Activated naive CD8-positive, alpha-beta T cell treated with anti-CD3 and anti-CD28 coated beads, Interleukin-2, amount 50 U/mL, for 16 hours (primary cell): ENCODE measurements around the gene HIP1.
"Not testable (repeated sequence)": the region's sequence is repeated elsewhere in the genome, so short reads cannot be mapped to it uniquely, and the experiment has no call there.

Source experiments
- DNase-seq: peaks from one replicate; pipeline ENCODE4 v3.0.0-alpha.2; 2020; ENCODE audit warnings: low read depth, low spot score

Gene HIP1

GRCh38 chr7:75575488-75576121 lies 163.1 kb downstream of the HIP1 start:
- DNase-seq, result no peak

DNA sequence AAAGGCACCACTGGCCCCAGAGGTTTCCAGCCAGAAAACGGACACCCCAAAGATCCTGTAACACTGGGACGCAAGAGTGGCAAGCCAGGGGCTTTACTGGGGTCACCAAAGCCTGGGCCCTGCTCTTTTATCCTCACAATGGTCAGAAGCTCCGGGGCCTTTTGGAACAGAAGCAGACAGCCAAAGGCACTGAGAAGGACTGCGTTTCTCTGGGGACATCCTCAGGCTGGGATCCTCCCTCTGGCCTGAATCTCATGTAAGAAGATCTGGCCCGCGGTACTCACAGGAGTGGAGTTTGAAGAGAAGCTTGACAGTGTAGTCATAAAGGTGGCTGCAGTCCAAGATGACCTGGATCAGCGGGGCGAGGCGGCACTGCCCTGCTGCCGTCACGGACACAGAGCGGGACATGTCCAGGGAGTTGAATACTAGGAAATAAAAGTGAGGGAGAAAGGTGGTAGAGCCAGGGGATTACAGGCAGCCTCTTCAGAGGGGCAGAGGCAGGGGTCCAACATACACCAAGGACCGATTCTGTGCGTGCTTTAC lies 165.2 kb downstream of the HIP1 start:
- DNase-seq, result no peak

GRCh38 chr7:75572814-75573213 lies 165.9 kb downstream of the HIP1 start:
- DNase-seq, result no peak

- no peak for DNase-seq
Observed at GRCh38 chr7:75572396-75572795, 166.3 kb downstream of the HIP1 start.

DNA sequence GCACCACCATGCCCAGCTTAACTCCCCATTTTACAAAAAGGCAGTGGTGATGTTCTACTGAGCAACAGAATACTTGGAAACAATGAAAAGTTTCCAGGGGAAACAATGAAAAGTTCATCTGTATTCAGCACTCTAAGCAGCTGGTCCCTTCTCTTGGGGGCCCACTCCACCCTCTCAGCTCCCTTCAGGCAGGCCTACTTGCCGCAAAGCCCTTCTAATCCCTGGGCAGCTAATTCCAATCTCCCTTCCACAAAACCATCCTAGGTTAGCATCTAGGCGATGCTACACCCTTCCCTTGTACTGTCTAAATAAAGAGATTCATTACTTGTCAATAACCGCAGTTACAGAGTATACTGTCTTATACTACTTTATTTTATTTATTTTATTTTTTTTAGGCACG lies 167.5 kb downstream of the HIP1 start:
- DNase-seq, result no peak

- DNase-seq, result not testable (repeated sequence)
Observed at GRCh38 chr7:75569629-75570282, 169.0 kb downstream of the HIP1 start.

DNA sequence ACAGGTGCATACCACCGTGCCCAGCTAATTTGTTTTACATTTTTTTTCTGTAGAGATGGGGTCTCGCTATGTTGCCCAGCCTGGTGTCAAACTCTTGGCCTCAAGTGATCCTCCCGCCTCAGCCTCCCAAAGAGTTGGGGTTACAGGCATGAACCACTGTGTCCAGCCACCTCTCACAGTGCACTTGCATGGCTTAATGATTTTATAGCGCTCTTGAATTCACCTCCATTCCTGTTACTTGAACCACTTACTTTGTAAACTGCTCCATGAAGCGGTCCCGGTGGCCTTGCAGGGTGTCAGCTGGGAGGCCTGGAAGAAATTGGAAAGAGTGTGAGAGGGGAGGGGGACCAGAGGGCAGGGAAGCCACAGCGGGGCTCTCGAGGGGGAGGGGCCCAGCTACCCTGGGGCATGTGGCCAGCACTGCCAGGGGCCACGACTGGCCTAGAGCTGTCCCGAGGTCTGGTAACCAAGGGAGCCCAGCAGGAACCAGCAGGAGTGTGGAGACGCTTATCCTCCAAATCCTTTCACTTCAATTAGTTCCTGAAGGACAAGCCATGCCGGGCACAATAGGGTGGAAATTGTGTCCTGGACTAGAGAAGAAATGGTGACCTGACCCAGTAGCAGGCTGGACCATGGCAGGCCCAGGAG lies 170.7 kb downstream of the HIP1 start:
- no peak for DNase-seq

GRCh38 chr7:75565132-75565837 lies 173.5 kb downstream of the HIP1 start:
- DNase-seq, result no peak

GRCh38 chr7:75563171-75563570 lies 175.6 kb downstream of the HIP1 start:
- no peak for DNase-seq

DNA sequence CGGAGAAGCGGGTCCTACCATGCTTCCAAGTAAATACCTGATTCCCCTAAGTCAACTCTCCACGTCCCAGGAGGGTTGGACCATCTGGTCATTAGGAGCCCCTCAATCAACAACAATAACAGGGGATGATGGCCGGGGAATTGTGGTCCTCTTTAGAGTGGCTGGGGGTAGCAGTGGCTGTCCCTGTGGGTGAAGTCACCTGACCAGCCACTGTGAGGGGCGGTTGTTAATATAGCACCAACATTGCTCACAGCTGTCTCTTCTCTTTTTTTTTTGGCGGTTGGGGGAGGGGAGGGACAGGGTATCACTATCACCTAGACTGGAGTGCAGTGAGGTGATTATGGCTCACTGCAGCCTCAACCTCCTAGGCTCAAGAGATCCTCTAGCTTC lies 178.8 kb downstream of the HIP1 start:
- DNase-seq, result no peak

- no peak for DNase-seq
Observed at GRCh38 chr7:75559355-75559975, 179.3 kb downstream of the HIP1 start.

DNA sequence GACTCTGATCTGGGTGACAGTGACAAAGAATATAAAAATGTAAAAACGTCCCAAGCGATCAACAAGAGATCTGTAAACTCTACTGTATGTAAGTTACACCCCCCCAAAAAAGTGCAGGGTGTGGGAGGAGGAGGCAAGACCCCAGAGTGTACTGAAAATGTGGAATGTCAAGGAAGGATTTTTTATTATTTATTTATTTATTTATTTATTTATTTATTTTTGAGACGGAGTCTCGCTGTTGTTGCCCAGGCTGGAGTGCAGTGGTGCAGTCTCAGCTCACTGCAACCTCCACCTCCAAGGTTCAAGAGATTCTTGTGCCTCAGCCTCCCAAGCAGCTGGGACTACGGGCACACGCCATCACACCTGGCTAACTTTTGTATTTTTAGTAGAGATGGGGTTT lies 181.9 kb downstream of the HIP1 start:
- not testable (repeated sequence) for DNase-seq

DNA sequence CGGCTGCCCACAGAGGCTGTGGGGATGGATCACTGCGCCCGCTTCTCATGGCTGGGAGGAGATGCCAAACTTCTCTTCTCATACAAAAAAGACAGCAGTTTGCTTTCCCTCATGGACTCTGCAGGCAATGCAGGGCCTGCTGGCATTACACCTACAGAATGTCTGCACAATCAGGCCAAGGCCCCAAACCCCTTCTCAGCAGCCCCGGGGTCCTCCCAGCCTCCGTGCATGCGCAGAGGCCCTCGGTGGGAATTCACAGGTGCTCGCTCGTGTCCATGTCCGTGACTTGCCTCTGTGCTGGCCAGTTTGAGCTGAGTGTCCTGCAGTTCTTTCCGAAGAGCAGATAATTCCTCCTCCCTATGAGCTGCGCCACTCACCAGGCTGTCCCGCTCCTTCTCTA lies 183.0 kb downstream of the HIP1 start:
- no peak for DNase-seq

DNA sequence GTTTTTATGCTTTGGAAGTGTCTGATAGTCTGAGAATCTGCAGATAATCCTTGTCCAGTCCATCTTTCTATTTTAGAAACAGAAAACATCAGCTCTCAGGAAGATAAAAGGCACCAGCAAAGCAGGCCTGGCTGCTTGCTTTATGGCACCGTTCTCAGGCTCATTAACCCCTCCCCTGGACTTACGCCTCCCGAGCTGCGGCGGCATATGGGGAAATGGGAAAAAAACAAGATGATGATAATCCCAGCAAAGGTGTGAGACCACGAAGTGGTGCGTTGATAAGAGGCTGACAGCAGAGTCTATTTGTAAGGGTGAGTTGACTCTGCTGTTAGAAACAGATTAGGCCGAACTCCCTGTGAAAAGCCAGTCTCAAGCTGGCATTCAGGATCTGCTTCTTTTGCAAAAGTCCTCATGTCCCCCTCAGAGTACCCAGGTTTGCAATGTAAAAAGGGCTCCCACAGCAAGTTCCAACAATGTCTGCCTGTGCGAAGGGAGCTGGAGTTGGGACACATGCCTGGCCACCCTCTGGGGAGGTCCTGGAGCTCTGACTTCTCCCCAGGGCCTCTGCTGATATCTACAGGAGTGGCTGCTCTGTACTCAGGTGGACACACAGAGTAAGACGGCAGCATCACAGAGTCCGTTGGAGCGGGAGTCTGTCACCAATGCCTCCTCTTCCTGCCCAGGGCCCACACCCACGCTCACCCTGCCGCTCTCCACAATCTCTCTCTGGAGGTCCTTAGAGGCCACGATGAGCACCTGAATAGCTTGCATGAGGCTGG lies 192.3 kb downstream of the HIP1 start:
- DNase-seq, result no peak

GRCh38 chr7:75537731-75538130 lies 201.0 kb downstream of the HIP1 start:
- DNase-seq, result no peak

DNA sequence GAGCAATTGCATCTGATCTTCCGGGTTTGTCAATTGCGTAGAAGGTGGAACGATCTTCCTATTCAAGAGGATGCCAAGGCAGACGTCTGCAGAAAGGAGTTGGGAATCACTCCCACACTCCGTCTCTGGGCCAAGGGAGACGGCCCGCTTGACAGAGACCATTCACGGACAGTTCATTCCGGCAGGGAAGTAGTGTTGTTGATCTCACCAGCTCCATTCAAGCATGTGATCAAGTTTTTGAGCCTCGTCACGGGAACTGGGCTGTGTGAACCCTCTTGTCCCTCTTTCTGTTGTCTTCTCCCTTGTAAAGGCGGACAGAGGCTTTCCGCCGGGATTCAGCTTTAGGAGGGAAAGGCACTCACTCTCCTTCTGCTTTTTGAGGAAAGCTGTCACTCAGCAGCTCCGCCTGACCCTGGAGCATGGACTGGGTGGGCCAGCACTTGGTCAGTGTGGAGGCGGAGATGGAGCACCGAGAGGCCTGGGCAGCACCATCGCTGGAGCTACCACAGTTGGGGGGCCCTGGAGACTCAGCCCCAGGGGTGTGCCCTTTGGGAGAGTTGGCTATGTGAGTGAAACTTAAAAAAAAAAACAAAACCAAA lies 201.7 kb downstream of the HIP1 start:
- DNase-seq, result no peak

DNA sequence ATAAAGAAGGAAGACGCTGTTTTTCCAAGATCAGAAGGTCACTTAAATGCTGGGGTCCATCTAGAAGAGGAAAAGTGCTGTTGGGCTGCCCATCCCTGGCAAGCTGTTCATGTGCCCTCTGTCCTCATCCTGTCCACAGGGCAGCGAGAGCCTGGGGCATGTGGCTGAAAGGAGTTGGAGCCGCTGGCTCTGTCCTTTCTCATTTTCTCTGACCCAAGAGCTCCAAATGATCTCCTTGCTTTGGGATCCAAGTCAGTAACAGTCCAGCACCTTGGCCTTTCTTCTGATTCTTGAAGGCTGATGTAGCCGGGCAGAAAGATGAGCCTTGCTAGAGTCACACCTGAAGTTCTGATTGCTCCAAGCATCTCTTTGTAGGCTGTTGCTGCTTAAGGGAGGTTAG lies 202.2 kb downstream of the HIP1 start:
- no peak for DNase-seq

DNA sequence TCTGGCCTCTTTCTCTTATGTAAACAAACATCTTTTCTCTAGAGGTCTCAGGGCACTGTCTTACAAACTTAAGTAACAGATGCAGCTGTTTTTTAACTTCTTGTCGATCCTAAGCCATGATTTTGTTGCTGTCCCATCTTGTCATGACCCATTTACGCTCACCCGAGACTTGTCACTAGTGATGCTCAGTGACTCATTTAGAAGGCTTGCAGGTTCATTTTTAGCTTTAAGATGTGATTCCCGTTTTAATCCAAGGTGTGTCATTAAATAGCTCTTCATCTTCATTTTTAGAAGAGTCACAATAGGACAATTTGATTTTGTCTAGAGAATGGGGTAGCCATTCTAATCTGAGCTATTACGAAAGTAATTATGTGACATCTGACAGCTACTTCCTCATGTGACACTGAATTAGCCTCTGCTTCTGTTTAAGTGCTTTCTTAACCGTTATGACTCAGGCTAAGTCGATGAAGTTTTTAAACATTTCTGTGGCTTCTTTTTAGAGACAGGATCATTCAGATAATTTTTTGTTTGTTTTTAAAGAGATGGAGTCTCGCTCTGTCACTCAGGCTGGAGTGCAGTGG lies 203.9 kb downstream of the HIP1 start:
- no peak for DNase-seq

GRCh38 chr7:75533926-75534325 lies 204.8 kb downstream of the HIP1 start:
- DNase-seq, result no peak

DNA sequence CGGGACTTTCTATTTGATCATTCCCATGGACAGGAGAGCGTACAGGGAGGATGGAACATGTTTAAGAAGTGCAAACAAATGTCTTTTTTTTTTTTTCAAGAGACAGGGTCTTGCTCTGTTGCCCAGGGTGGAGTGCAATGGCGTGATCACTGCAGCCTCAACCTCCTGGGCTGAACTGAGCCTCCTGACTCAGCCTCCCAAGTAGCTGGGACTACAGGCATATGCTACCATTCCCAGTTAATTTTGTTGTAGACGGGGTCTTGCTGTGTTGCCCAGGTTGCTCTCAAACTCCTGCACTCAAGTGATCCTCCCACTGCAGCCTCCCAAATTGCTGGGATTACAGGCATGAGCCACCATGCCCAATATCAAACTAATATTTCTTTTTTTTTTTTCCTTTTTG lies 206.1 kb downstream of the HIP1 start:
- no peak for DNase-seq
